Measurements from ENCODE around the gene PHTF2.

PHTF2 gene

GRCh38 chr7:77930496-77930895 is 131.9 kb downstream of the PHTF2 start:
- H3K9me3 ChIP-seq (ENCODE audit: control insufficient read depth in 2 of 2, low read length in 2 of 2), result no peaks in the 10 kb centered on the region
- H3K27me3 ChIP-seq (ENCODE audit: control insufficient read depth in 1 of 2, insufficient read depth in 2 of 2, low read length in 2 of 2), result no peaks in the 10 kb centered on the region
- H3K4me3 ChIP-seq (ENCODE audit: low read length in 2 of 2), result no peak overlapping the region
- H3K27ac ChIP-seq (ENCODE audit: low read length), result no peak overlapping the region
- no peaks in the 10 kb centered on the region for H3K4me1 ChIP-seq (ENCODE audit: control insufficient read depth, insufficient read depth, low read length)
- H3K36me3 ChIP-seq (ENCODE audit: control insufficient read depth in 2 of 2, insufficient read depth in 2 of 2, low read length in 2 of 2), result no peaks in the 10 kb centered on the region
- H3K9ac ChIP-seq (ENCODE audit: low read length in 2 of 2), result no peak overlapping the region

GRCh38 chr7:77931841-77932240 is 133.3 kb downstream of the PHTF2 start:
- H3K9ac ChIP-seq (ENCODE audit: low read length in 2 of 2), result no peak overlapping the region
- no peak overlapping the region for H3K27ac ChIP-seq (ENCODE audit: low read length)
- H3K9me3 ChIP-seq (ENCODE audit: control insufficient read depth in 2 of 2, low read length in 2 of 2), result no peaks in the 10 kb centered on the region
- no peaks in the 10 kb centered on the region for H3K36me3 ChIP-seq (ENCODE audit: control insufficient read depth in 2 of 2, insufficient read depth in 2 of 2, low read length in 2 of 2)
- no peak overlapping the region for H3K4me3 ChIP-seq (ENCODE audit: low read length in 2 of 2)
- no peaks in the 10 kb centered on the region for H3K4me1 ChIP-seq (ENCODE audit: control insufficient read depth, insufficient read depth, low read length)
- H3K27me3 ChIP-seq (ENCODE audit: control insufficient read depth in 1 of 2, insufficient read depth in 2 of 2, low read length in 2 of 2), result no peaks in the 10 kb centered on the region

- no peak overlapping the region for H3K27ac ChIP-seq (ENCODE audit: low read length)
Observed at GRCh38 chr7:77933394-77933793, 134.8 kb downstream of the PHTF2 start.

GRCh38 chr7:77935652-77936348 is 137.2 kb downstream of the PHTF2 start:
- Histone ChIP-seq H3K9me3 (ENCODE audit: control insufficient read depth in 2 of 2, low read length in 2 of 2) (no peaks in the 10 kb centered on the region), H3K27me3 (ENCODE audit: control insufficient read depth in 1 of 2, insufficient read depth in 2 of 2, low read length in 2 of 2) (no peaks in the 10 kb centered on the region), H3K4me1 (ENCODE audit: control insufficient read depth, insufficient read depth, low read length) (no peaks in the 10 kb centered on the region), H3K9ac (ENCODE audit: low read length in 2 of 2) (no peak overlapping the region), H3K36me3 (ENCODE audit: control insufficient read depth in 2 of 2, insufficient read depth in 2 of 2, low read length in 2 of 2) (no peaks in the 10 kb centered on the region), H3K4me3 (ENCODE audit: low read length in 2 of 2) (no peak overlapping the region), H3K27ac (ENCODE audit: low read length) (no peak overlapping the region)

More at GRCh38 chr7:77933394-77933793, 134.8 kb downstream of the PHTF2 start:
- Histone ChIP-seq H3K4me1 (ENCODE audit: control insufficient read depth, insufficient read depth, low read length) (no peaks in the 10 kb centered on the region), H3K9me3 (ENCODE audit: control insufficient read depth in 2 of 2, low read length in 2 of 2) (no peaks in the 10 kb centered on the region), H3K4me3 (ENCODE audit: low read length in 2 of 2) (no peak overlapping the region), H3K36me3 (ENCODE audit: control insufficient read depth in 2 of 2, insufficient read depth in 2 of 2, low read length in 2 of 2) (no peaks in the 10 kb centered on the region), H3K9ac (ENCODE audit: low read length in 2 of 2) (no peak overlapping the region), H3K27me3 (ENCODE audit: control insufficient read depth in 1 of 2, insufficient read depth in 2 of 2, low read length in 2 of 2) (no peaks in the 10 kb centered on the region)

GRCh38 chr7:77940647-77941046 is 142.1 kb downstream of the PHTF2 start:
- peaks cover 0 to 3% of the 10 kb centered on the region in 2 donors for H3K36me3 ChIP-seq (ENCODE audit: control insufficient read depth in 2 of 2, insufficient read depth in 2 of 2, low read length in 2 of 2)
- no peak overlapping the region for H3K27ac ChIP-seq (ENCODE audit: low read length)
- no peaks in the 10 kb centered on the region for H3K4me1 ChIP-seq (ENCODE audit: control insufficient read depth, insufficient read depth, low read length)
- no peak overlapping the region for H3K4me3 ChIP-seq (ENCODE audit: low read length in 2 of 2)
- no peaks in the 10 kb centered on the region for H3K27me3 ChIP-seq (ENCODE audit: control insufficient read depth in 1 of 2, insufficient read depth in 2 of 2, low read length in 2 of 2)
- no peak overlapping the region for H3K9ac ChIP-seq (ENCODE audit: low read length in 2 of 2)
- no peaks in the 10 kb centered on the region for H3K9me3 ChIP-seq (ENCODE audit: control insufficient read depth in 2 of 2, low read length in 2 of 2)

GRCh38 chr7:77942431-77942830 is 143.9 kb downstream of the PHTF2 start:
- H3K9ac ChIP-seq (ENCODE audit: low read length in 2 of 2), result no peak overlapping the region
- H3K4me3 ChIP-seq (ENCODE audit: low read length in 2 of 2), result no peak overlapping the region
- peaks cover 0 to 3% of the 10 kb centered on the region in 2 donors for H3K36me3 ChIP-seq (ENCODE audit: control insufficient read depth in 2 of 2, insufficient read depth in 2 of 2, low read length in 2 of 2)
- H3K27ac ChIP-seq (ENCODE audit: low read length), result no peak overlapping the region
- H3K9me3 ChIP-seq (ENCODE audit: control insufficient read depth in 2 of 2, low read length in 2 of 2), result no peaks in the 10 kb centered on the region
- no peaks in the 10 kb centered on the region for H3K4me1 ChIP-seq (ENCODE audit: control insufficient read depth, insufficient read depth, low read length)
- no peaks in the 10 kb centered on the region for H3K27me3 ChIP-seq (ENCODE audit: control insufficient read depth in 1 of 2, insufficient read depth in 2 of 2, low read length in 2 of 2)

GRCh38 chr7:77944183-77945182 is 145.9 kb downstream of the PHTF2 start:
- Histone ChIP-seq H3K27me3 (ENCODE audit: control insufficient read depth in 1 of 2, insufficient read depth in 2 of 2, low read length in 2 of 2) (no peaks in the 10 kb centered on the region), H3K9me3 (ENCODE audit: control insufficient read depth in 2 of 2, low read length in 2 of 2) (no peaks in the 10 kb centered on the region), H3K4me1 (ENCODE audit: control insufficient read depth, insufficient read depth, low read length) (no peaks in the 10 kb centered on the region), H3K9ac (ENCODE audit: low read length in 2 of 2) (no peak overlapping the region), H3K4me3 (ENCODE audit: low read length in 2 of 2) (no peak overlapping the region), H3K27ac (ENCODE audit: low read length) (no peak overlapping the region), H3K36me3 (ENCODE audit: control insufficient read depth in 2 of 2, insufficient read depth in 2 of 2, low read length in 2 of 2) (peaks cover 0 to 3% of the 10 kb centered on the region in 2 donors)

GRCh38 chr7:77950548-77950947 is 152.0 kb downstream of the PHTF2 start:
- Histone ChIP-seq H3K27me3 (ENCODE audit: control insufficient read depth in 1 of 2, insufficient read depth in 2 of 2, low read length in 2 of 2) (no peaks in the 10 kb centered on the region), H3K4me3 (ENCODE audit: low read length in 2 of 2) (no peak overlapping the region), H3K36me3 (ENCODE audit: control insufficient read depth in 2 of 2, insufficient read depth in 2 of 2, low read length in 2 of 2) (no peaks in the 10 kb centered on the region), H3K4me1 (ENCODE audit: control insufficient read depth, insufficient read depth, low read length) (no peaks in the 10 kb centered on the region), H3K27ac (ENCODE audit: low read length) (no peak overlapping the region), H3K9ac (ENCODE audit: low read length in 2 of 2) (no peak overlapping the region), H3K9me3 (ENCODE audit: control insufficient read depth in 2 of 2, low read length in 2 of 2) (no peaks in the 10 kb centered on the region)

GRCh38 chr7:77954773-77955555 is 156.4 kb downstream of the PHTF2 start:
- Histone ChIP-seq H3K9ac (ENCODE audit: low read length in 2 of 2) (no peak overlapping the region), H3K36me3 (ENCODE audit: control insufficient read depth in 2 of 2, insufficient read depth in 2 of 2, low read length in 2 of 2) (no peaks in the 10 kb centered on the region), H3K4me1 (ENCODE audit: control insufficient read depth, insufficient read depth, low read length) (no peaks in the 10 kb centered on the region), H3K27me3 (ENCODE audit: control insufficient read depth in 1 of 2, insufficient read depth in 2 of 2, low read length in 2 of 2) (no peaks in the 10 kb centered on the region), H3K27ac (ENCODE audit: low read length) (no peak overlapping the region), H3K9me3 (ENCODE audit: control insufficient read depth in 2 of 2, low read length in 2 of 2) (no peaks in the 10 kb centered on the region), H3K4me3 (ENCODE audit: low read length in 2 of 2) (no peak overlapping the region)

- no peaks in the 10 kb centered on the region for H3K27me3 ChIP-seq (ENCODE audit: control insufficient read depth in 1 of 2, insufficient read depth in 2 of 2, low read length in 2 of 2)
- H3K4me1 ChIP-seq (ENCODE audit: control insufficient read depth, insufficient read depth, low read length), result no peaks in the 10 kb centered on the region
- no peak overlapping the region for H3K27ac ChIP-seq (ENCODE audit: low read length)
- no peaks in the 10 kb centered on the region for H3K36me3 ChIP-seq (ENCODE audit: control insufficient read depth in 2 of 2, insufficient read depth in 2 of 2, low read length in 2 of 2)
- H3K9ac ChIP-seq (ENCODE audit: low read length in 2 of 2), result no peak overlapping the region
- no peaks in the 10 kb centered on the region for H3K9me3 ChIP-seq (ENCODE audit: control insufficient read depth in 2 of 2, low read length in 2 of 2)
- no peak overlapping the region for H3K4me3 ChIP-seq (ENCODE audit: low read length in 2 of 2)
Observed at GRCh38 chr7:77958436-77958835, 159.9 kb downstream of the PHTF2 start.

Data from stomach smooth muscle (tissue), 2 donors.